HG03457 (cell line): ENCODE results near the gene AGBL1.
"Not testable (repeated sequence)": the region's sequence is repeated elsewhere in the genome, so short reads cannot be mapped to it uniquely, and the experiment has no call there.

Experiments
- ATAC-seq: cut with Tn5 transposase; IDR thresholded peaks from one replicate; pipeline ENCODE4 v1.9.1; 2021; ENCODE audit warnings: moderate number of reproducible peaks; ENCODE audit not compliant: unreplicated experiment

AGBL1 gene

GRCh38 chr15:86392296-86392695 is 312.6 kb downstream of the AGBL1 start:
- no peak for ATAC-seq

- ATAC-seq: no peak
These were observed 313.2 kb downstream of the AGBL1 start for GRCh38 chr15:86392874-86393273.

- no peak for ATAC-seq
These were observed 315.2 kb downstream of the AGBL1 start for GRCh38 chr15:86394866-86395265.

GRCh38 chr15:86399041-86399954 is 319.6 kb downstream of the AGBL1 start:
- no peak for ATAC-seq

- no peak for ATAC-seq
These were observed 323.6 kb downstream of the AGBL1 start for GRCh38 chr15:86403221-86403620.

- ATAC-seq: no peak
These were observed 324.4 kb downstream of the AGBL1 start for GRCh38 chr15:86403914-86404583.

GRCh38 chr15:86408261-86408660 is 328.6 kb downstream of the AGBL1 start:
- no peak for ATAC-seq

GRCh38 chr15:86411916-86412315 is 332.2 kb downstream of the AGBL1 start:
- no peak for ATAC-seq

GRCh38 chr15:86413191-86413590 is 333.5 kb downstream of the AGBL1 start:
- no peak for ATAC-seq

- ATAC-seq: no peak
These were observed 346.1 kb downstream of the AGBL1 start for GRCh38 chr15:86425746-86426145.

GRCh38 chr15:86432861-86433260 is 353.2 kb downstream of the AGBL1 start:
- no peak for ATAC-seq

GRCh38 chr15:86433983-86434382 is 354.3 kb downstream of the AGBL1 start:
- no peak for ATAC-seq

- ATAC-seq: no peak
These were observed 359.9 kb downstream of the AGBL1 start for GRCh38 chr15:86439614-86440013.

GRCh38 chr15:86444527-86444926 is 364.9 kb downstream of the AGBL1 start:
- ATAC-seq: no peak

GRCh38 chr15:86445579-86446252 is 366.0 kb downstream of the AGBL1 start:
- ATAC-seq: no peak

- no peak for ATAC-seq
These were observed 366.6 kb downstream of the AGBL1 start for GRCh38 chr15:86446253-86446640.

GRCh38 chr15:86465470-86466039 is 385.9 kb downstream of the AGBL1 start:
- ATAC-seq: not testable (repeated sequence)

- ATAC-seq: no peak
These were observed 402.0 kb downstream of the AGBL1 start for GRCh38 chr15:86481720-86482119.

- no peak for ATAC-seq
These were observed 404.3 kb downstream of the AGBL1 start for GRCh38 chr15:86483936-86484335.

GRCh38 chr15:86488046-86488445 is 408.4 kb downstream of the AGBL1 start:
- ATAC-seq: no peak

- ATAC-seq: no peak
These were observed 410.3 kb downstream of the AGBL1 start for GRCh38 chr15:86489981-86490380.
